ENCODE data around the gene CHRNA9. TPM values are rescaled to one million over a fixed set of nuclear protein-coding genes. Genes with fewer than 3 reads are reported as not detected.

The CHRNA9 gene
- total and polyA plus RNA-seq, 2 of the 4 experiments (the other 2 are of a cell fraction) = not detected

GRCh38 chr4:40330536-40330935 lies 4.6 kb upstream of the CHRNA9 start:
- CTCF ChIA-PET = no interaction called here

More at GRCh38 chr4:40330536-40330935, 4.6 kb upstream of the CHRNA9 start:
- Histone ChIP-seq H3K9ac (ENCODE audit: low read depth, low read length) (no peak overlapping the region), H3K4me3 (ENCODE audit: insufficient read depth, low read depth, low read length) (no peak overlapping the region), H2BK5ac (ENCODE audit: low read depth, low read length, poor library complexity, severe bottlenecking) (no peak overlapping the region), H2AFZ (replicated peaks; ENCODE audit: low read length, poor library complexity) (no peak overlapping the region), H3K4me2 (ENCODE audit: low read depth, low read length) (no peak overlapping the region), H3K9me1 (ENCODE audit: insufficient read depth, low read length) (peaks cover 9% of the 10 kb centered on the region), H3K4ac (ENCODE audit: low read depth, low read length) (no peak overlapping the region), H3K14ac (replicated peaks; ENCODE audit: low read depth, low read length) (no peak overlapping the region), H2BK20ac (ENCODE audit: low read depth, low read length) (no peak overlapping the region), H4K8ac (ENCODE audit: low read depth in 2 of 2, low read length in 2 of 2) (no peak overlapping the region), H2BK120ac (ENCODE audit: low read depth, low read length) (no peak overlapping the region), H4K20me1 (ENCODE audit: insufficient read depth, low read length) (no peaks in the 10 kb centered on the region), H3K23ac (ENCODE audit: low read depth, low read length) (no peak overlapping the region), H2BK15ac (ENCODE audit: low read depth, low read length) (no peak overlapping the region), H3K18ac (ENCODE audit: low read depth, low read length) (no peak overlapping the region), H2AK9ac (replicated peaks; ENCODE audit: low read depth, low read length, poor library complexity) (no peak overlapping the region), H3K27ac (ENCODE audit: insufficient read depth, low read length) (no peak overlapping the region), H3K79me1 (ENCODE audit: low read depth in 1 of 2, low read length in 2 of 2) (no peaks in the 10 kb centered on the region), H3K27me3 (ENCODE audit: control insufficient read depth, insufficient read depth, low read length) (peaks cover 4% of the 10 kb centered on the region; the same call in 1 of the 2 replicates), H4K5ac (ENCODE audit: low read depth, low read length) (no peak overlapping the region), H3K36me3 (ENCODE audit: control insufficient read depth, insufficient read depth, low read length) (no peaks in the 10 kb centered on the region), H3K4me1 (ENCODE audit: control insufficient read depth, insufficient read depth, low read length) (peaks cover 10% of the 10 kb centered on the region; the same call in 1 of the 2 replicates), H2AK5ac (ENCODE audit: low read depth, low read length) (no peak overlapping the region), H4K91ac (ENCODE audit: insufficient read depth, low read depth, low read length) (no peak overlapping the region), H3K56ac (ENCODE audit: extremely low read depth, insufficient read depth, low read length) (no peak overlapping the region), H3K9me3 (ENCODE audit: control insufficient read depth, insufficient read depth, low read length) (no peaks in the 10 kb centered on the region)
- intact Hi-C loops (cut with micrococcal nuclease) = no loop called here
- dilution Hi-C loops (cut with HindIII; ENCODE audit: low sequenced_read_pairs, unreplicated experiment) = no loop called here
- BruUV-seq (replicated peaks) = no TSS peak
- POLR2A ChIA-PET (ENCODE audit: unreplicated experiment) = no interaction called here
- DNase-seq = no peak
- TF ChIP-seq RCOR1 (IDR thresholded peaks at IDR 0.05; ENCODE audit: insufficient replicate concordance, low read length) (no peak), MAFK (IDR thresholded peaks at IDR 0.05; ENCODE audit: low read depth, low read length) (no peak), BHLHE40 (IDR thresholded peaks at IDR 0.05; ENCODE audit: low read depth, low read length) (no peak), MAZ (IDR thresholded peaks at IDR 0.05; ENCODE audit: borderline replicate concordance, low read depth, low read length) (no peak), USF2 (IDR thresholded peaks at IDR 0.05; ENCODE audit: low read depth, low read length) (no peak), POLR2A (IDR thresholded peaks at IDR 0.05; ENCODE audit: low read depth, low read length) (no peak)
- ATAC-seq (ENCODE audit: low read depth) = no peak
- no CpG with 5 or more reads among the region's 7 CpGs for WGBS, 2 experiments (ENCODE audit: extremely low coverage in 2 of 2, insufficient read length in 1 of 2)
- in situ Hi-C loops (cut with MboI; ENCODE audit: low sequenced_read_pairs) = no loop called here

Measured in IMR-90 (cell line).